KMS-11 (cell line): ENCODE results near the gene GOLGA6L7.

ENCODE experiments used
- H2AFZ ChIP-seq: fragments of 200-600 bp; sonication (generic); 2 replicates; pipeline ENCODE4 v1.6.1; 2016; ENCODE audit warnings: antibody characterized with exemption, mixed run types, low read depth
- H3K27ac ChIP-seq: fragments of 200-600 bp; sonication (generic); 2 replicates; pipeline ENCODE4 v1.6.1; 2016; ENCODE audit warnings: mild to moderate bottlenecking, mixed run types
- H3K27me3 ChIP-seq: fragments of 200-600 bp; sonication (generic); 2 replicates; pipeline ENCODE4 v1.6.1; 2017; ENCODE audit warnings: mild to moderate bottlenecking, low read depth, mixed run types, moderate library complexity; ENCODE audit not compliant: insufficient read depth
- H3K36me3 ChIP-seq: fragments of 200-600 bp; sonication (generic); 2 replicates; pipeline ENCODE4 v1.6.1; 2017; ENCODE audit warnings: mild to moderate bottlenecking, mixed run types; ENCODE audit not compliant: insufficient read depth
- H3K4me1 ChIP-seq: fragments of 200-600 bp; sonication (generic); 2 replicates; pipeline ENCODE4 v1.6.1; 2016; ENCODE audit warnings: mild to moderate bottlenecking, low read depth, mixed run types; ENCODE audit not compliant: poor library complexity, severe bottlenecking
- H3K4me2 ChIP-seq: fragments of 200-600 bp; sonication (generic); 2 replicates; pipeline ENCODE4 v1.7.0; 2016; ENCODE audit warnings: mild to moderate bottlenecking, mixed run types
- H3K4me3 ChIP-seq: fragments of 200-600 bp; sonication (generic); IDR thresholded peaks from 2 replicates; pipeline ENCODE4 v1.6.1; 2017; ENCODE audit warnings: low read depth, low read length, mixed read lengths; ENCODE audit not compliant: insufficient read depth
- H3K79me2 ChIP-seq: fragments of 200-600 bp; sonication (generic); 2 replicates; pipeline ENCODE4 v1.6.1; 2016; ENCODE audit warnings: low read depth, mixed run types; ENCODE audit not compliant: insufficient read depth
- H3K9ac ChIP-seq: fragments of 200-600 bp; sonication (generic); 2 replicates; pipeline ENCODE4 v1.6.1; 2016; ENCODE audit warnings: mild to moderate bottlenecking, mixed run types
- H4K20me1 ChIP-seq: fragments of 200-600 bp; sonication (generic); 2 replicates; pipeline ENCODE4 v1.6.1; 2016; ENCODE audit warnings: mild to moderate bottlenecking, mixed run types; ENCODE audit not compliant: insufficient read depth
- CTCF ChIP-seq: fragments of 200-600 bp; sonication (generic); conservative IDR thresholded peaks from 2 replicates; pipeline ENCODE4 v1.6.1; 2017; ENCODE audit warnings: low read depth, mild to moderate bottlenecking, antibody characterized with exemption, low read length, moderate library complexity, mixed read lengths

GOLGA6L7 gene

GRCh38 chr15:28888302-28888894, 40.0 kb upstream of the GOLGA6L7 start:
- no peak overlapping the region for H3K27ac ChIP-seq

GRCh38 chr15:28887339-28888174, 39.1 kb upstream of the GOLGA6L7 start:
- Histone ChIP-seq H3K27me3 (no peaks in the 10 kb centered on the region), H3K4me1 (peaks cover 3% of the 10 kb centered on the region), H3K4me3 (no peak overlapping the region), H3K36me3 (no peaks in the 10 kb centered on the region), H4K20me1 (no peaks in the 10 kb centered on the region), H2AFZ (no peak overlapping the region), H3K4me2 (no peak overlapping the region), H3K9ac (no peak overlapping the region), H3K79me2 (no peaks in the 10 kb centered on the region), H3K27ac (no peak overlapping the region)
- no peak for TF ChIP-seq CTCF

More at GRCh38 chr15:28888302-28888894, 40.0 kb upstream of the GOLGA6L7 start:
- no peak overlapping the region for H3K4me3 ChIP-seq
- no peak overlapping the region for H3K4me2 ChIP-seq
- H3K9ac ChIP-seq: no peak overlapping the region
- H2AFZ ChIP-seq: no peak overlapping the region
- no peak for TF ChIP-seq CTCF
- H3K79me2 ChIP-seq: no peaks in the 10 kb centered on the region
- no peaks in the 10 kb centered on the region for H3K36me3 ChIP-seq
- H3K4me1 ChIP-seq: peaks cover 8% of the 10 kb centered on the region
- H4K20me1 ChIP-seq: no peaks in the 10 kb centered on the region
- no peaks in the 10 kb centered on the region for H3K27me3 ChIP-seq

- Histone ChIP-seq H3K9ac (peak overlapping the region; percentile 50; the same call in 1 of the 2 replicates), H3K4me1 (no peaks in the 10 kb centered on the region), H4K20me1 (no peaks in the 10 kb centered on the region), H3K4me2 (peak overlapping the region; percentile 39; the same call in 1 of the 2 replicates), H3K27ac (no peak overlapping the region), H3K36me3 (no peaks in the 10 kb centered on the region), H3K79me2 (no peaks in the 10 kb centered on the region), H2AFZ (no peak overlapping the region), H3K4me3 (no peak overlapping the region), H3K27me3 (no peaks in the 10 kb centered on the region)
- no peak for TF ChIP-seq CTCF
These were observed 38.2 kb upstream of the GOLGA6L7 start for GRCh38 chr15:28886431-28887338.

- peak within 1 kb of the TSS; percentile 50; the same call in 1 of the 2 replicates for H3K9ac ChIP-seq
- no peak within 1 kb of the TSS for H3K4me3 ChIP-seq
- H4K20me1 ChIP-seq: no peaks in the 10 kb centered on the region
- no peaks in the 10 kb centered on the region for H3K4me1 ChIP-seq
- peak within 1 kb of the TSS; percentile 39; the same call in 1 of the 2 replicates for H3K4me2 ChIP-seq
- peak within 1 kb of the TSS; percentile 47; the same call in 1 of the 2 replicates for H2AFZ ChIP-seq
- H3K36me3 ChIP-seq: no peaks in the 10 kb centered on the region
- no peak for TF ChIP-seq CTCF
- no peak within 1 kb of the TSS for H3K27ac ChIP-seq
- no peaks in the 10 kb centered on the region for H3K27me3 ChIP-seq
- no peaks in the 10 kb centered on the region for H3K79me2 ChIP-seq
These were observed 37.4 kb upstream of the GOLGA6L7 start, which contains the start of gene APBA2 for GRCh38 chr15:28885630-28886430. APBA2 (plus strand) TSS chr15:28885974; CDS start chr15:29053885, 167,911 bp downstream.
